HepG2 (cell line): ENCODE data around the gene PLXNA4.

Experiments
- CEBPB ChIP-seq: IDR thresholded peaks from 2 replicates; pipeline ENCODE4 v1.6.1; 2011; ENCODE audit warnings: low read depth, low read length, improper control_type of control experiment, borderline replicate concordance
- ELF4 ChIP-seq: sonication (generic); formaldehyde crosslinking; IDR thresholded peaks from 2 replicates; pipeline ENCODE4 v1.5.0; 2020; ENCODE audit warnings: missing genetic modification reagents, mild to moderate bottlenecking, moderate library complexity, borderline replicate concordance
- ESRRA ChIP-seq: sonication (generic); formaldehyde crosslinking; IDR thresholded peaks from 2 replicates; pipeline ENCODE4 v1.5.1; 2020; ENCODE audit warnings: mild to moderate bottlenecking, low read depth, missing genetic modification reagents
- EZH2 ChIP-seq: conservative IDR thresholded peaks from 2 replicates; pipeline ENCODE4 v1.6.1; 2012; ENCODE audit warnings: mild to moderate bottlenecking, low read depth, low read length, moderate library complexity
- HMG20A ChIP-seq: IDR thresholded peaks from 2 replicates; pipeline ENCODE4 v1.6.1; 2016; ENCODE audit warnings: borderline replicate concordance
- SNAI1 ChIP-seq: sonication (generic); formaldehyde crosslinking; IDR thresholded peaks from 2 replicates; pipeline ENCODE4 v1.5.0; 2020; ENCODE audit warnings: mild to moderate bottlenecking, missing genetic modification reagents, borderline replicate concordance
- ZNF383 ChIP-seq: sonication (generic); formaldehyde crosslinking; IDR thresholded peaks from 2 replicates; pipeline ENCODE4 v1.4.0; 2020; ENCODE audit warnings: missing genetic modification reagents, mild to moderate bottlenecking, borderline replicate concordance
- ZNF605 ChIP-seq: sonication (generic); formaldehyde crosslinking; IDR thresholded peaks from 2 replicates; pipeline ENCODE4 v1.8.0; 2022; ENCODE audit warnings: mild to moderate bottlenecking, missing genetic modification reagents
- TF ChIP-seq, protein P1 (sequence below): sonication (generic); formaldehyde crosslinking; IDR thresholded peaks from 2 replicates; pipeline ENCODE4 v1.4.0; 2020; ENCODE audit warnings: missing genetic modification reagents

DNA sequence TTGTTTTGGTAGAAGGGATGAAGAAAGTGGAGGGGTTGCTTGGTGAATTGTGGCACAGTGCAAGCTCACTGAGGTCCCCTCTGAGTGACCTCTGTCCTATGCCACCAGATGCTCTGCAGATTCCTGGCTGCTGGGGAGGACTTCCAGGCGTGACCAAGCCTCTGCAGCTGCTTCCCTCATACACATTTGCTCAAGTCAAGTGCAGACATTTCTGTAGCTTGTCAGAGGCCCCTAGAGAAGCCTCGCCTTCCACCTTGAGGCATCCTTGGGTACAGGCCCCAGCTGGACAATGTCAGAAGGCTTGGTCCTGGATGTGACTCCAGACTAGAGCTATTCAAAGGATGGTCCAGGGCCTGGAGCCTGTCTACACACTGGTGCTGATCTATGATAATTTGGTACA lies 464.2 kb downstream of the PLXNA4 start:
- no peak for TF ChIP-seq EZH2
- TF ChIP-seq, protein P1, sequence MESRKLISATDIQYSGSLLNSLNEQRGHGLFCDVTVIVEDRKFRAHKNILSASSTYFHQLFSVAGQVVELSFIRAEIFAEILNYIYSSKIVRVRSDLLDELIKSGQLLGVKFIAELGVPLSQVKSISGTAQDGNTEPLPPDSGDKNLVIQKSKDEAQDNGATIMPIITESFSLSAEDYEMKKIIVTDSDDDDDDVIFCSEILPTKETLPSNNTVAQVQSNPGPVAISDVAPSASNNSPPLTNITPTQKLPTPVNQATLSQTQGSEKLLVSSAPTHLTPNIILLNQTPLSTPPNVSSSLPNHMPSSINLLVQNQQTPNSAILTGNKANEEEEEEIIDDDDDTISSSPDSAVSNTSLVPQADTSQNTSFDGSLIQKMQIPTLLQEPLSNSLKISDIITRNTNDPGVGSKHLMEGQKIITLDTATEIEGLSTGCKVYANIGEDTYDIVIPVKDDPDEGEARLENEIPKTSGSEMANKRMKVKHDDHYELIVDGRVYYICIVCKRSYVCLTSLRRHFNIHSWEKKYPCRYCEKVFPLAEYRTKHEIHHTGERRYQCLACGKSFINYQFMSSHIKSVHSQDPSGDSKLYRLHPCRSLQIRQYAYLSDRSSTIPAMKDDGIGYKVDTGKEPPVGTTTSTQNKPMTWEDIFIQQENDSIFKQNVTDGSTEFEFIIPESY (CRISPR knock-in tag) = no peak
- TF ChIP-seq CEBPB = no peak
- no peak for TF ChIP-seq ELF4 (CRISPR knock-in tag)
- TF ChIP-seq ZNF605 (CRISPR knock-in tag) = no peak
- TF ChIP-seq ZNF383 (CRISPR knock-in tag) = no peak
- no peak for TF ChIP-seq HMG20A (CRISPR knock-in tag)
- TF ChIP-seq ESRRA (CRISPR knock-in tag) = no peak
- no peak for TF ChIP-seq SNAI1 (CRISPR knock-in tag)
